H1 (cell line): Measurements from ENCODE around the gene TTLL5.

Experiments
- CTCF ChIP-seq, 3 experiments: IDR thresholded peaks; 1 replicate in 2 of 3; 2 replicates in 1 of 3; pipeline versions ENCODE4 v1.5.1 to v1.6.1; 2011; ENCODE audit warnings: low read length in 3 of 3, mild to moderate bottlenecking in 3 of 3, inconsistent platforms in 2 of 3, low read depth in 1 of 3, moderate library complexity in 1 of 3; ENCODE audit not compliant: insufficient read depth in 1 of 3; ENCODE audit errors: control extremely low read depth in 1 of 3
- MAX ChIP-seq: IDR thresholded peaks from 2 replicates; pipeline ENCODE4 v1.6.1; 2012; ENCODE audit warnings: inconsistent platforms
- POLR2A ChIP-seq, 2 experiments: IDR thresholded peaks; 1 replicate in 1 of 2; 2 replicates in 1 of 2; pipeline ENCODE4 v1.6.1; 2011; ENCODE audit warnings: low read depth in 2 of 2, low read length in 2 of 2, mild to moderate bottlenecking in 2 of 2; ENCODE audit errors: control extremely low read depth in 1 of 2

- TF ChIP-seq CTCF (IDR thresholded peaks at IDR 0.05; ENCODE audit: control extremely low read depth in 1 of 3, insufficient read depth in 1 of 3, low read depth in 1 of 3, low read length in 3 of 3): no peak
- no peak for TF ChIP-seq MAX
- TF ChIP-seq POLR2A (IDR thresholded peaks at IDR 0.05; ENCODE audit: control extremely low read depth in 1 of 2, low read depth in 2 of 2, low read length in 2 of 2): no peak
Measured at GRCh38 chr14:75989134-75989533, 328.1 kb downstream of the TTLL5 start.
